Right atrium auricular region (tissue), 2 donors: Measurements from ENCODE around the gene MYO1F. TPM values are rescaled to one million over a fixed set of nuclear protein-coding genes. Genes with fewer than 3 reads are reported as not detected.

Source experiments
- DNase-seq: peaks from one replicate; pipeline ENCODE4 v3.0.0-alpha.2; 2019; ENCODE audit warnings: low spot score
- H3K27ac ChIP-seq, 2 donors: fragments of 200-600 bp; sonication (generic); 1 replicate in 1 of 2; 2 replicates in 1 of 2; pipeline ENCODE4 v1.5.1; 2016 to 2019
- H3K27me3 ChIP-seq, 2 donors: fragments of 200-600 bp; sonication (generic); one replicate each; pipeline versions ENCODE4 v1.5.1 to v1.6.0; 2017 to 2019
- H3K36me3 ChIP-seq: fragments of 200-600 bp; sonication (generic); one replicate; pipeline ENCODE4 v1.5.1; 2016
- H3K4me1 ChIP-seq, 2 donors: fragments of 200-600 bp; sonication (generic); one replicate each; pipeline versions ENCODE4 v1.5.1 to v1.6.0; 2017 to 2019
- H3K4me3 ChIP-seq, 2 donors: fragments of 200-600 bp; sonication (generic); 1 replicate in 1 of 2; 2 replicates in 1 of 2; pipeline ENCODE4 v1.5.1; 2017 to 2019; ENCODE audit warnings: mild to moderate bottlenecking in 1 of 2, moderate library complexity in 1 of 2
- H3K9me3 ChIP-seq, 2 donors: fragments of 200-600 bp; sonication (generic); one replicate each; pipeline ENCODE4 v1.5.1; 2019
- CTCF ChIP-seq, 2 donors: fragments of 200-600 bp; sonication (generic); IDR thresholded peaks; one replicate each; pipeline ENCODE4 v1.5.1; 2019; ENCODE audit warnings: antibody characterized with exemption in 2 of 2
- total RNA-seq, 2 donors: library from RNA; depleted of rRNA; stranded (reverse); fragments of >200 nt; gene quantifications; one replicate each; pipeline ENCODE4 v1.1.0, GENCODE V29; 2016

Gene MYO1F
- total RNA-seq, 2 donors from 2014 or later = 4.4 to 10.8 TPM

GRCh38 chr19:8550070-8550469, 27.2 kb downstream of the MYO1F start:
- Histone ChIP-seq H3K4me3 (no peak overlapping the region), H3K27ac (no peak overlapping the region), H3K9me3 (no peaks in the 10 kb centered on the region), H3K27me3 (no peaks in the 10 kb centered on the region), H3K4me1 (no peaks in the 10 kb centered on the region), H3K36me3 (no peaks in the 10 kb centered on the region)
- DNase-seq = no peak
- no peak for TF ChIP-seq CTCF (IDR thresholded peaks at IDR 0.05)

- no peak overlapping the region for H3K4me3 ChIP-seq
- no peak for DNase-seq
- no peaks in the 10 kb centered on the region for H3K9me3 ChIP-seq
- no peaks in the 10 kb centered on the region for H3K36me3 ChIP-seq
- H3K27ac ChIP-seq = no peak overlapping the region
- TF ChIP-seq CTCF (IDR thresholded peaks at IDR 0.05) = no peak
- no peaks in the 10 kb centered on the region for H3K27me3 ChIP-seq
- no peaks in the 10 kb centered on the region for H3K4me1 ChIP-seq
Measured at GRCh38 chr19:8545743-8546142, 31.5 kb downstream of the MYO1F start.

GRCh38 chr19:8544168-8544567, 33.1 kb downstream of the MYO1F start:
- Histone ChIP-seq H3K36me3 (no peaks in the 10 kb centered on the region), H3K4me1 (no peaks in the 10 kb centered on the region), H3K27me3 (no peaks in the 10 kb centered on the region), H3K9me3 (no peaks in the 10 kb centered on the region), H3K4me3 (no peak overlapping the region), H3K27ac (no peak overlapping the region)
- no peak for TF ChIP-seq CTCF (IDR thresholded peaks at IDR 0.05)
- DNase-seq = no peak

GRCh38 chr19:8539621-8540149, 37.6 kb downstream of the MYO1F start:
- Histone ChIP-seq H3K4me1 (no peaks in the 10 kb centered on the region), H3K27me3 (no peaks in the 10 kb centered on the region), H3K4me3 (no peak overlapping the region), H3K27ac (no peak overlapping the region), H3K9me3 (no peaks in the 10 kb centered on the region), H3K36me3 (no peaks in the 10 kb centered on the region)
- TF ChIP-seq CTCF (IDR thresholded peaks at IDR 0.05) = no peak
- no peak for DNase-seq

- no peak for TF ChIP-seq CTCF (IDR thresholded peaks at IDR 0.05)
- DNase-seq = no peak
- Histone ChIP-seq H3K36me3 (no peaks in the 10 kb centered on the region), H3K4me3 (no peak overlapping the region), H3K27ac (no peak overlapping the region), H3K4me1 (no peaks in the 10 kb centered on the region), H3K27me3 (no peaks in the 10 kb centered on the region), H3K9me3 (no peaks in the 10 kb centered on the region)
Measured at GRCh38 chr19:8537099-8537498, 40.1 kb downstream of the MYO1F start.

GRCh38 chr19:8536282-8536681, 41.0 kb downstream of the MYO1F start:
- no peaks in the 10 kb centered on the region for H3K9me3 ChIP-seq
- H3K4me3 ChIP-seq = no peak overlapping the region
- TF ChIP-seq CTCF (IDR thresholded peaks at IDR 0.05) = no peak
- no peaks in the 10 kb centered on the region for H3K36me3 ChIP-seq
- no peaks in the 10 kb centered on the region for H3K27me3 ChIP-seq
- no peak overlapping the region for H3K27ac ChIP-seq
- no peaks in the 10 kb centered on the region for H3K4me1 ChIP-seq
- DNase-seq = no peak
